ENCODE data around the gene RAP1A.

- no peak for TF ChIP-seq EZH2 (IDR thresholded peaks at IDR 0.05)
- TF ChIP-seq POLR2AphosphoS5 (IDR thresholded peaks at IDR 0.05; ENCODE audit: borderline replicate concordance, low read depth, low read length), result no peak
- TF ChIP-seq FOXP2 (optimal IDR thresholded peaks at IDR 0.05; ENCODE audit: control extremely low read depth, extremely low read length, insufficient read depth), result no peak
These were observed 43.0 kb upstream of the RAP1A start for GRCh38 chr1:111576547-111576946.
